HG03575 (cell line): ENCODE data around the gene SMYD3.

Experiments
- ATAC-seq: cut with Tn5 transposase; IDR thresholded peaks from one replicate; pipeline ENCODE4 v1.9.1; 2021; ENCODE audit not compliant: unreplicated experiment, insufficient number of reproducible peaks, low FRiP score; ENCODE audit errors: extremely low read depth

SMYD3 gene

GRCh38 chr1:246506674-246507481 lies at the start of gene SMYD3:
TSS of gene SMYD3 (minus strand) at chr1:246507279.
- peak; percentile 67 for ATAC-seq

- no peak for ATAC-seq
Measured at GRCh38 chr1:246554201-246554600, 47.1 kb upstream of the SMYD3 start.

GRCh38 chr1:246552110-246552509 lies 45.0 kb upstream of the SMYD3 start:
- ATAC-seq = no peak

GRCh38 chr1:246550402-246550801 lies 43.3 kb upstream of the SMYD3 start:
- no peak for ATAC-seq

GRCh38 chr1:246549665-246550064 lies 42.6 kb upstream of the SMYD3 start:
- ATAC-seq = no peak

GRCh38 chr1:246544001-246544400 lies 36.9 kb upstream of the SMYD3 start:
- no peak for ATAC-seq

GRCh38 chr1:246540738-246541491 lies 33.8 kb upstream of the SMYD3 start:
- ATAC-seq = no peak

- ATAC-seq = no peak
Measured at GRCh38 chr1:246537887-246538286, 30.8 kb upstream of the SMYD3 start.

GRCh38 chr1:246537441-246537840 lies 30.4 kb upstream of the SMYD3 start:
- ATAC-seq = no peak

GRCh38 chr1:246534114-246534513 lies 27.0 kb upstream of the SMYD3 start:
- no peak for ATAC-seq

GRCh38 chr1:246533371-246533905 lies 26.4 kb upstream of the SMYD3 start:
- ATAC-seq = no peak

GRCh38 chr1:246532519-246532918 lies 25.4 kb upstream of the SMYD3 start:
- ATAC-seq = no peak

GRCh38 chr1:246530482-246530881 lies 23.4 kb upstream of the SMYD3 start:
- no peak for ATAC-seq

GRCh38 chr1:246528933-246529731 lies 22.1 kb upstream of the SMYD3 start:
- no peak for ATAC-seq

GRCh38 chr1:246527402-246528088 lies 20.5 kb upstream of the SMYD3 start:
- ATAC-seq = no peak

- ATAC-seq = no peak
Measured at GRCh38 chr1:246526915-246527314, 19.8 kb upstream of the SMYD3 start.

GRCh38 chr1:246526380-246526779 lies 19.3 kb upstream of the SMYD3 start:
- no peak for ATAC-seq

- no peak for ATAC-seq
Measured at GRCh38 chr1:246519514-246519913, 12.4 kb upstream of the SMYD3 start.
